SKM-1 treated with dmso at 0.1 percent for 144 hours (cell line): ENCODE data around the gene MAP3K6.

Source experiments
- DNase-seq: peaks from one replicate; lab custom pipeline; 2025; ENCODE audit not compliant: unreplicated experiment; lab: John Stamatoyannopoulos, UW

The MAP3K6 gene

DNA sequence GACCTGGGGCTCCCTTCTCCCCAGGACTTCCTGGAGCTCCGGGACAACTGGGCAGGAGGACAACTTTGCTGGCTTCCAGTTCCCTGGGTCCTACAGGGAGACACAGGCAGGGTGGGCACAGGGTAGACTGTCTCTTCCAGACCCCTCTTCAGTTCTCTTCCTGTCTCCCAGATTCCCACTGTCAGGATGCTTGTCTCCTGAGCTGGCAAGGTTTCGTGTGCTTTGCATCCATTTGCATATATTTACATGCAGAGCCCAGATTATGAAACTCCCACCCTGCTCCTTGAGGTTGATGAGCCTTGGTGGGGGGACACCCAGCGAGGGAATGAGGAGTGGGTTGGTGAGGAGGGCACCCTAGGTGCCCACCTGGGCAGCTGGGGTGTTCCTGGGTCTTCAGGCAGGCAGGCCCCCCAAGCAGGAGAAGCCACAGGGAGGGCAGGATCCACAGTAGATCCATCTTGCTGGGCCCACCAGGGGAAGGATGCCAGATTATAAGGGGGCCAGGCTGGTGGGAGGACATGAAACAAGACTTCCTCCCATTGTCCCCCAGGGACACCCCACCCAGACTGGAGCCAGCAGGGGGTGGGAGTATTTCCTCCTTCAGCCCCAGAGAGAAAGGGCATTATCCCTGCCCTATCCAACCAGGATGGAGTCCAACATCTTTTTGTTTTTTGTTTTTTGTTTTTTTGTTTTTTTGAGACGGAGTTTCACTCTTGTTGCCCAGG, 7.8 kb upstream of the MAP3K6 start, which contains the start of gene FCN3:
FCN3 (minus strand) TSS at position 463 of the 725 bp plus-strand sequence; CDS start at position 457, 6 bp downstream.
- no peak for DNase-seq

DNA sequence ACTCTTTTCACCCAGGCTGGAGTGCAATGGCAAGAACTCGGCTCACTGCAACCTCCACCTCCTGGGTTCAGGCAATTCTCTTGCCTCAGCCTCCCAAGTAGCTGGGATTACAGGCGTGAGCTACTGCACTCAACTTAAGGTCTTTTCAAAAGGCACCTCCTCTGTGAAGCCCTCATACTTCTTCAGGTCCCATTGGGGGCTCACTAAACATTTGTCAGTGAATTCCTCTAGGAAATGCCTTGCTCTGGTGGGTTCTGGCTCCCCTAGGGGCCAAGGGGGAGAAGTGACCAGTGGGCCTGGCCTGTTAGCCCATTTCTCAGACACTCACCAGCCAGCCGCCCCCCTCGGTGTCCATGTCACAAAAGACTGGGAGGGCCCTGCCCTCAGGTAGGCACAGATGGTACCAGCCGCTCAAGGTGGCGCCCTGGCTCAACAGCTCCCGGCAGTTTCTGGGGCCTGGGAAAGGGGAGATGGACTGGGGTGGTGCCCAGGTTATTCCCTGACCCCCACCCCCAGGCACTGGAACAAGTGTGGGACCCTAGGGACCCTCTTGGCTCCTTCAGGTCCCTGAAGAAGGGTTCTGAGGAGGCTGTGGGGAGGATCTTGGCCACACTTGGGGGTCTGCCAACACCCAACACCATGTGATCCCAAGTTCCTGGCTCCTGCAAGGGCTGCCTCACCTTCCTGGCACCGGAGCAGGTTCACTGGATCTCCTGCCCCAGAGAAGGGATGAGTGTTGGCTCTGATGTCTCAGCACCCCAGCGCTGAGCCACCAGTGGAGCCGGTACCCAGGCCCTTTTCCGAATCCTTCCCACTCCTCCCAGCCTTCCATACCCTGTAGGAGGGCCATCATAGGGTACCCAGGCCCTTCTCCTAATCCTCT, 6.3 kb upstream of the MAP3K6 start:
- no peak for DNase-seq

DNA sequence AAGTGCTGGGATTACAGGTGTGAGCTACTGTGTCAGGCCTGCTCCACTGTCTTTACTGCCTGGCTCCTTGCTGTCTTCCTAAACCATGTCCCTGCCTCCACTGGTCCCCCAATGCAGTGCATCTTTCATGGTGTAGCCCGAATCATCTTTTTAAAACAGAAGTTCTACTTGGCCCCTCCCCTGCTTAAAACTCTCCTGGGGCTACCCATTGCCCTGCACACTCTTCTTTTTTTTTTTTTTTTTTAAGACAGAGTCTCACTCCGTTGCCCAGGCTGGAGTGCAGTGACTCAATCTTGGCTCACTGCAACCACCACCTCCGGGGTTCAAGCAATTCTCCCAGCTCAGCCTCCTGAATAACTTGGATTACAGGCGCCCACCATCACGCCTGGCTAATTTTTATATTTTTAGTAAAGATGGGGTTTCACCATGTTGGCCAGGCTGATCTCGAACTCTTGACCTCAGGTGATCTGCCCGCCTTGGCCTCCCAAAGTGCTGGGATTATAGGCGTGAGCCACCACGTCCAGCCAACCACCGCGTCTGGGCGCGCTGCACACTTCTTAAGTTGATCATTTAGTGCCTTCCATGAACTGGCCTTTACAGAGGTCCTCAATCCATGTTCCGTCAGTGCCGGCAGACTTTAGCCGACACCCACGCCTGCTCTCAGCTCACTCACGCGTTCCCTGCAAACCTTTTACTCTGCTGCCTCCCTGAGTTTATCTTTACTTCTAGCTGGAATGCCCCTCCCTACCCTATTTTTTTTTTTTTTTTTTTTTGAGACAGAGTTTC, 5.5 kb upstream of the MAP3K6 start:
- no peak for DNase-seq

GRCh38 chr1:27368869-27369582, 2.3 kb upstream of the MAP3K6 start:
- no peak for DNase-seq

DNA sequence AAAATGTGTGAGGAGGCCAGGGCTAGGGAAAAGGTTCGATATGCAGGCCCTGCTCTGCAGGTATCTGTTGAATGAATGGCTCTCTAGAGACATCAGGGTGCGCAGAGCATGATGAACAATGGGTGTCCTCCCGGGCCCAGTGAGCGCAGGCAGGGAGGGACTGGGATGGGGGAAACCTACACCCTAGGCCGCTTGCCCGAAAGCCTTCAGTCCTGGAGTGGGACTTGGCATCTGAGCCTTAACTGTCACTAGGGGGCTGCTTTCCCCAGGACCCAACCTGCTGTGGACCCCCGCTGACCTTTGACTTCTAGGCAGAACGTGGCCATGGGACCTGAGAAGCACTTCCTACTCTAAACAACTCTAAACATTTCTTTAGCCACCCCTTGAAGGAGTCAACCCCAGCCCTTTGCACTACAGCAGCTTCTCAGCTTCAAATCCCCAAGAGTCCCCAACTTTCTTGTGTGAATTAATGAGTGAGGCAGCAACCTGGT, 444 bp upstream of the MAP3K6 start:
- DNase-seq, result no peak

GRCh38 chr1:27366113-27366410, 699 bp downstream of the MAP3K6 start:
- DNase-seq, result no peak

- DNase-seq, result peak; percentile 85
Measured at GRCh38 chr1:27365372-27366112, 1.2 kb downstream of the MAP3K6 start.

DNA sequence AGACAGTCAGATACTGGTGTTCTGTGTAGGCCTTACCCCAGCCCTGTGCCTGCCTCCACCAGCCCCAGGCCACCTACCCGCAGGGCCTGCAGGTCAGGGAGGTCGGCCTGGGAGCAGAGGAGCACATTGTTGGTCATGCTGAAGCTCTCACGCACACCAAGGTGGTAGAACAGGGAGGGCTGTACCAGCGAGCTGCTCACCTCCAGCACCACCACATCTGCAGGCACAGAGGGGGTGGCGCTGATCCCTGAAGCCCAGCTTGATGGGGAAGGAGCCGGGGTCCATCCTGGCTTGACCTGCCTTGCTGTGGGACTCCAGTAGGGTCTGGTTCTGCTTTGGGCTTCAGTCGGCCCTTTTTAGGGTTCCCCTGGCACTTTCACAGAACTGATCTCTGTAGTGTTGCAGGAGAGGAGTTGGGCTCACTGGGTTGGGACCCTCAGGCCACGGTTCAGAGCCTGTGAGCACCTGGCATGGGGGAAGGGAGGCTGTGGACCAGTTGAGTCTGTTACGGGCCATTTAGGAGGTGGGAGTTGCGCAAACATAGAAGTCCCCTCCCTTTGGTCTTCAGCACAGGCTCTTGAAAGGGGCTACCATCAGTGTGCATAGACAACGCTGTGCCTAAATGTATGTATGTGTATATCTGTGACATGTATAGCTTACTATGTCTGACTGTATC, 1.9 kb downstream of the MAP3K6 start:
- DNase-seq, result no peak

GRCh38 chr1:27363766-27364695, 2.7 kb downstream of the MAP3K6 start:
- DNase-seq, result no peak

GRCh38 chr1:27361553-27361952, 5.2 kb downstream of the MAP3K6 start:
- DNase-seq, result no peak

- DNase-seq, result no peak
Measured at GRCh38 chr1:27361044-27361402, 5.7 kb downstream of the MAP3K6 start.

DNA sequence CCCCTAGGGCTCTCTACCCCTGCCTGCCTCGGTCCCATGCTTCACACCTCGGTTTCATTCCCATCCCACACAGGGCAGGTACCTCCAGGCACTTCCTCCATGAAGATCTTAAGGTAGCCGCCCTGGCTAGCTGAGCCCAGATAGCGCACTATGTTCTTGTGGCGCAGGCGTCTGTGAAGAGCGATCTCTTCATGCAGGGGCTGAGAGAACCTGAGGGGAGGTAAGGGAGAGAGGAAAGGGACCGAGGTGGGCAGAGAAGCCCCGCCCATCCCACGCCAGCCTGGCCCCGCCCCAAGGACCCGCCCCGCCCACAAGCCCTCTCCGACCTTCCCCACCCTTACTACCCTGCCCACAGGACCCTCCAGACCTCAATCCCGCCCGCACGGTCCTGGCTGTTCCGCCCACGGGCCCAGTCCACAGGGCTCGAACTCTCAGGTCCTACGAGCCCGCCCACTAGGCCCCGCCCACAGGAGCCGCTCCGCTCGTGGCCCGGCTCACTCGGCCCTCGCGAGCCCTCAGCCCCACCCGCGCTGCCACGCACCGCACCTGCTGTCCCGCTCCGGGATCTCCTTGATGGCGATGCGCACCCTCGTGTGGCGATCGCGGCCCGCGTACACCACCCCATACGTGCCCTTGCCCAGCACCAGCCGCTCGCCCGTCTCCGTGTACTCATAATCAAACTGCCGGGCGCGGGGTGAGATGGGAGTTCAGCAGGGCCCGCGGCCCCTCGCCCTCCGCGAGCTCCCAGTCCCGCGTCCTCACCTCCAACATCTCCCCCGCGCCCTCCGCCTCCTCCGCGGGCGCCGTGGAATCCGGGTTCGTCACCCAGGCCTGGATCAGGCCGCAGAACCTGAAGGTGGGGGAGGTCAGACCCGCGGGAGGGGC, 6.4 kb downstream of the MAP3K6 start:
- DNase-seq, result no peak

DNA sequence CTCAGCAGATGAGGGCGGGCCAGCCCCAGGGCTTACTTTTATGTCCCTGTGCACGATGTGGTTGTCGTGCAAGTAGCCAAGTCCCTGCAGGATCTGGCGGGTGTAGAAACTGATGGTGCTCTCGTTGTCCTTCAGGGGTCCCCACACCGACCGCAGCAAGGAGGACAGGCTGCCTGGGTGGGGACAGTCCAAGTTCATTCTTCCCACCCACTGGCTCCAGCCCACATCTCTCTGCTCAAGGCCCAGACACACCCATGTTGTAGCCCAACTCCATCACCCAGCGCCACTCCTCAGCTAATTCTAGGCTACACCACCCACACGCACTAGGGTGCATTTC, 7.0 kb downstream of the MAP3K6 start:
- DNase-seq, result no peak

GRCh38 chr1:27358928-27359313, 7.8 kb downstream of the MAP3K6 start:
- DNase-seq, result no peak

GRCh38 chr1:27358038-27358927, 8.5 kb downstream of the MAP3K6 start:
- DNase-seq, result no peak

DNA sequence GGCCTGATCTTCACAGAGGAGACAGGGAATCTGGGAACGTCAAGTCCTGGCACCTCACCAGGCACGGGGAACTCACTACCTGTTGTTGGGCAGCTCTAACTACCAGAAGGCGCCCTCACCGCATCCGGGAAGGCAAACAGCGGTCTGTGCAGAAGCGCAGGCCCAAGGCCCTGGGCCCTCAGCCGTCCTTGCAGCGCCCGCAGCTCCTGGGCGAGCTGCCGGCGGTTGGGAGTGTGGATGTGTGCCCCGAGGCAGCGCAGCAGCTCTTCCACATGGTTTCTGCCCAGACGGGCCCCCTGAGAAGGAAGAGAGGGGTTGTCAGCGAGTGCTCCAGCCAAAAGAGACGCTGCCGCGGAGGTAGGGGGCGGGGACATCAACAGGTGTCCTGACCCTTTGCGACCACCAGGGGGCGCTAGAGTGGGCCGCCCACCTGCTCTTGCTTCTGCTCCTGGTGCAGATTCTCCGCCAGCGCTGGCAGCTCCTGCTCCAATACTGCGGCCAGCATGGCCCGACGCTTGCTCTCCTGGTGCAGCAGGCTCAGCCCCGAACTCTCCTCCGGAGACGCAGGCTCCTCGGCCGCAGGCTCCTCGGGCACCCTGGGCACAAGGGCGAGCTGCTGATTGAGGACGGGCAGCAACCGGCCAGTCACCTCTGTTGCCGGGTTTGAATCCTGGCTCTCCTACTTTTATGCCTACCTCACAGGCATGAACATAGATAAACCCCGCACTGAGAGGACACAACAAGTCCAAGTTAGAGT, 9.3 kb downstream of the MAP3K6 start:
- peak; percentile 63 for DNase-seq
